Skeletal muscle cell (primary cell): Measurements from ENCODE around the gene SNED1.
A peak's percentile ranks its signal among the peaks of the same experiment; 100 is the strongest.
"Not testable (repeated sequence)": the region's sequence is repeated elsewhere in the genome, so short reads cannot be mapped to it uniquely, and the experiment has no call there.

ENCODE experiments used
- DNase-seq: peaks from one replicate; pipeline ENCODE4 v3.0.0-alpha.2; 2010; ENCODE audit warnings: low read depth
- H3K4me3 ChIP-seq: 2 replicates; pipeline ENCODE4 v1.5.1; 2011; ENCODE audit warnings: low read depth, mild to moderate bottlenecking, control low read depth, low read length, moderate library complexity

The SNED1 gene

GRCh38 chr2:241091734-241092445, 93.5 kb downstream of the SNED1 start:
- H3K4me3 ChIP-seq = no peak overlapping the region
- DNase-seq = no peak

- no peak for DNase-seq
- H3K4me3 ChIP-seq = no peak overlapping the region
These were observed 94.3 kb downstream of the SNED1 start for GRCh38 chr2:241092677-241093076.

- H3K4me3 ChIP-seq, DNase-seq: not testable (repeated sequence)
These were observed 94.8 kb downstream of the SNED1 start for GRCh38 chr2:241093133-241093781.

DNA sequence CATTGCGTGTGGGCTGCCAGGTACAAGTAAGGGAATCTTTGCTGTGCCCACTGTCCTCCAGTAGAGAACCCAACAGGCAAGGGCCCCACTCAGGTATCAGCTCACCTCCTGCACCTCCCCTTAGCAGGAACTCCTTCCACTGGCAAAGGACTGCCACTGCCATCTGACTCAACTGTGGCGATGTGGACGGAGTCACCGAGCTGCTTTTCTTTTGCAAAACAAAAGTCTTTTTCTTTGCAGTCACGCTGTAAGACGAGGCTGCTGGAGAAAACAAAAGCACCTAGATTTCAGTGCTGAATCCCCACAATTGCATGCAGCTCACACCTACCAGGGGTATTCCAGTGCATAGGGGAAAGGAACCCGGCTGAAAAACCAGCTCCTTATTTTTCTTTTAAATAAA, 95.8 kb downstream of the SNED1 start:
- DNase-seq = no peak

GRCh38 chr2:241094924-241095420, 96.6 kb downstream of the SNED1 start:
- H3K4me3 ChIP-seq = no peak overlapping the region
- DNase-seq = no peak

More for the DNA sequence above, 95.8 kb downstream of the SNED1 start:
- no peak overlapping the region for H3K4me3 ChIP-seq

GRCh38 chr2:241095594-241096290, 97.3 kb downstream of the SNED1 start:
- DNase-seq = no peak
- no peak overlapping the region for H3K4me3 ChIP-seq

- DNase-seq = no peak
These were observed 98.6 kb downstream of the SNED1 start for GRCh38 chr2:241096979-241097378.

GRCh38 chr2:241099246-241099645, 100.8 kb downstream of the SNED1 start:
- H3K4me3 ChIP-seq = no peak overlapping the region
- DNase-seq = no peak

More at GRCh38 chr2:241096979-241097378, 98.6 kb downstream of the SNED1 start:
- H3K4me3 ChIP-seq = no peak overlapping the region

DNA sequence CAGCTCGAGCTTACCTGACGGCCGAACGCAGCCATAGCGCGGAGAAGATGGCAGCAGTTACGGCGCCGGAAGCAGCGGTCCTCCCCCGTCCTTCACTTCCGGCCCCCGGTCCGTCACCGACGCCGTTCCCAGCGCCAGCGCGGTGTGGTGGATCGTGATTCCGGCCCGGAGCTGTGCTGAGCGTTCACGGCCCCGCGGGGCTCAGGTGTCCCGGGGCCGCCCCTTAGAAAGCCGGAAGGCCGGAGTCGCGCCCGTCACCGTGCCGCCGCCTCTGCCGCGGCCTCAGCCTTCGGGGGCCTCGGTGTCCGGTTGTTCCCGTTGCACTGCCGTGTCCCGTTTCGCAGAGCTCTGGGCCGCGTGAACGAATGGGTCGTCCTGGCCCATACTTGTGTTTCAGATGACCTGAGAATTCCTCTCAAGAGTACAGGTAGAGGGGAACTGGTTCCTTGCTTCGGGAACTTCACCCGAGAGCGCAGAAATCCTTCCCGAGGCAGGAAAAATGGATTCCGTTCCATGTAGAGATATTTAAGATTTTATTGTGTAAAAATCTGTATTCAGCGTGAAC, 103.9 kb downstream of the SNED1 start, which contains the start of gene MTERF4:
Gene MTERF4 (minus strand): TSS at position 49 of the 565 bp plus-strand sequence. CDS start 14 bp downstream, at position 35.
- H3K4me3 ChIP-seq = peak within 1 kb of the TSS; percentile 90
- peak; percentile 30 for DNase-seq

DNA sequence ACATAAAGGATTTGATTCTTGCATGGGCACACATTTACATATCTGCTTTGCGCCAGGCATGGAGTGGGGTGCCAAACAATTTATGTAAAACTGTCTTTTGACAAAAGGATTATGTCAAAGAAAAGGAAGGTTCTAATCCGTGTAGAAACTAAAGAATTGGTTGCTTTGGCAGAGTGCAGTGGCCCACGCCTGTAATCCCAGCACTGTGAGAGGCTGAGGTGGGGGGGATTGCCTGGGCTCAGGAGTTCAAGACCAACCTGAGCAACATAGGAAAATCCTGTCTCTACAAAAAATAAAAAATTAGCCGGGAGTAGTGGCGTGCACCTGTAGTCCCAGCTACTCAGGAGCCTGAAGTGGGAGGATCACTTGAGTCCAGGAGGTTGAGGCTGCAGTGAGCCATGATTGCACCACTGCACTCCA, 104.8 kb downstream of the SNED1 start:
- DNase-seq = no peak
- H3K4me3 ChIP-seq = peak overlapping the region; percentile 90

GRCh38 chr2:241104611-241105010, 106.2 kb downstream of the SNED1 start:
- not testable (repeated sequence) for DNase-seq, H3K4me3 ChIP-seq

DNA sequence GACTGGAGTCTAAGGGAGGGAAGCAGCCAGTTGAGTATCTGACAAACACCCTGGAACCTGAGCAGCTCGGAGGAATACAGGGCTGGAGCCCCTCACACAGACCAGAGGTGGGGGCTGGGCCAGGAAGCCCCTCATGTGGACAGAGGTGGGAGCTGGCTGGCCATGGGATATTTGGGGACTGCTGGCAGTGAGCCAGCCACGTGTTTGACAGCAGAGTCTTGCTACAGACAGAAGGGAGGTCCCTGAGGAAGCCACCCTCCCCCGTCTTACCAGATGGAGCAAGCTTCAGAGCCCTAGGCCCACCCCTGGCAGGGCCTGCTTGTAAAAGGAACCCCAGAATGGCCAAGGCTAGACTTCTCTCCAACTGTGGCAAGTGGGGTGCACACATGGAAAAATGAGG, 107.2 kb downstream of the SNED1 start:
- DNase-seq = no peak
- no peak overlapping the region for H3K4me3 ChIP-seq

DNA sequence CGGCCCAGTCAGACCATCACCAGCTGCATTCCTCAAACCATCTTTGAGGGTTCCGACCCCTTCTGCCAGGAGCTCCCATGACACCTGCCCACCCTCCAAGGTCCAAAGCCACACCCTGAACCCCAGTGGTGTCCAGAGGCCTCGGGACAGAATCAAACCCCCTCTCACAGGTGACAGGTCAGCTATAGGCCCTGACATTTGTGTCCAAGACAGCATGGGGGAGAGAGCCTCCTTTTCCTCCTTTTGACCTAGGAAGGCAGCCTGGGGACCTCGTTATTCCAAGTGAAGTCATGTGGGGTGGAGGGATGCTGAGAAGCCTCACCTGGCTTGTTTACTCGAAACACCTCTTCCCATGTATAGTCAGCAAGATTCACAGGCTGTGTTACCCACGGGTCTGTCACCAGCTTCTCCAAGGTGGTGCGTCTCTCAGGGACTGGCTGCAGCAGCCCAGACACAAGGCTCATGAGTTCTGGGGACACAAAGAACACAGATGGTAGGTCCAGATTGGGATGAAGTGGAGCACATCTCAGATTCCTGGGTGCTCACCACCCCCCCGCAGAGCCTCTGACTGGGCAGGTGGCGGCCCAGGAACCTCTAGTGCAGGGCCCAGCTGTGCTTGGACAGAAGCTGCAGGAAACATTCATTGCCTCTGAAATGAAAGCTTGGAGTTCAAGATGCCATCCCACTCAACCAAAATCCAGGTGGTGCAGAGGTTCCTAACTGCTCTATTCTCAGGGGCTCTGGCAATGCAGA, 108.8 kb downstream of the SNED1 start:
- H3K4me3 ChIP-seq = no peak overlapping the region
- DNase-seq = no peak

DNA sequence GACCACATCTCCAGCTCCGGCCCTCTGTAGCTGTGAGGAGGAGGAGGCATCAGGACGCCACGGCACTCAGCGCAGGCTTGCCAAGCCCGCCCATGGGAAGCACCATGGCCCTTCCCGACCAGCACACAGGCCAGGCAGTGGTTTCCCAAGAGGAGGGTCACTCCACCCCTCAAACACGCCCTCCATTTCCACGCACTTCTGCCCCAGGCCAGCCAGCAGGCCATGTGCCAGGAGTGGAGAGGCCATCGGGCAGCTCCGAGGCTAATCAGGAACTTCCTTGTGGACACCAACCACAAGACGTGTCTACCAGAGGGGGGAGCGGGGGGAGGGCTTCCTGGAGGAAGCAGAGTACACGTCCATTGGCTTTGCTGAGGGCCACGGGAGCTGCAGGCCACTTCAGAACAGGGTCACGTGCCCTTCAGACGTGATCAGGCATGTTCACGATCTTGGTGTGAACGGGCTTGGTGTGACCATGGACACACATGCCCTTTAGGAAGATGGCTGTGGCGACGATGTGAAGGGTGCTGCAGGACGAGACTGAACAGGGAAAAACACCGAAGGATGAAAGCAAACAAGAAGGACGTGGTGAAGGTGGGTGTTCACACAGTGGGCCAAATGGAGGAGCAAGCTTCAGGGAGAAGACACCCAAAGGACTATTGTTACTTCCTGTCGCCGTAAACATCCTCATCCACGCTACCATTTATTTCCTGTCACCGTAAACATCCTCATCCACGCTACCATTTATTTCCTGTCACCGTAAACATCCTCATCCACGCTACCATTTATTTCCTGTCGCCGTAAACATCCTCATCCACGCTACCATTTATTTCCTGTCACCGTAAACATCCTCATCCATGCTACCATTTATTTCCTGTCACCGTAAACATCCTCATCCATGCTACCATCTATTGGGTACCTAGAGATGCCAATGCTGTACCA, 110.1 kb downstream of the SNED1 start:
- DNase-seq = no peak
- no peak overlapping the region for H3K4me3 ChIP-seq

DNA sequence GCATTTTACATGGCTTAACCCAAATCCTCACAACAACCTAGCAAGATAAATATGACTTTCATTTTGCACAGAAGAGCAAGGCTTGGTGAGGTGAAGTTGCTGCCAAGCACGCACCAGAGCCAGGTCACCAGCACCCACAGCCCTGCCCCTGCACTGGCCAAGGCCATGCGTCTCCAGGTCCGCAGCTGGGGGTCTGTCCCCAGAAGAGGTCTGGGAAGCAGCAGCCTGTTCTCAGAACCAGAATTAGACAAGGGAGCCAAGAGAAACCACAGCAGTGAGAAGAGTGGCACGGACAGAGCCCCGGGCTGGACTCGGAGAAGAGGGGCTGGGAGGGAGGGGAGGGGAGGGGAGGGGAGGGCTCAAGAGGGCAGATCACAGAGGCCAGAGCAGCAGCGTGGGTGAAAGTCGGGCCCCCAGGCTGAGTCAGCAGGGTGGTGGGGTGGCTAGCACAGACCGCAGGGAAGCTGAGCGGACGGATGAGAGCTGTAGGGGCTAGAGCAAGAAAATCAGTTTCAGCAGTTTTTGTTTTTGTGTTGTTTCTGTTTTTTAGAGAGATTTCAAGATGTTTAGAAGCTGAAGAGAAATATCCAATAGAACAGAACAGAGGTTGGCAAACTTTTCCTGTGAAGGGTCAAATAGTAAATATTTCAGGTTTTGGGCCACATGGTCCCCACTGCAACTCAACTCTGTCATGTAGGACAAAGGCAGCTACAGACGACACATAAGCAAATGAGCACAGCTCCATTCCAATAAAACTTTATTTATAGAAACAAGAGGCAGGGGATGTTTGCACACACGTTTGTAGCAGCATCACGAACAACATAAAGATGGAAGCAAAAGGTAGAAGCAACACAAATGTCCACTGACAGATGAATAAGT, 111.0 kb downstream of the SNED1 start:
- H3K4me3 ChIP-seq = no peak overlapping the region
- DNase-seq = no peak

DNA sequence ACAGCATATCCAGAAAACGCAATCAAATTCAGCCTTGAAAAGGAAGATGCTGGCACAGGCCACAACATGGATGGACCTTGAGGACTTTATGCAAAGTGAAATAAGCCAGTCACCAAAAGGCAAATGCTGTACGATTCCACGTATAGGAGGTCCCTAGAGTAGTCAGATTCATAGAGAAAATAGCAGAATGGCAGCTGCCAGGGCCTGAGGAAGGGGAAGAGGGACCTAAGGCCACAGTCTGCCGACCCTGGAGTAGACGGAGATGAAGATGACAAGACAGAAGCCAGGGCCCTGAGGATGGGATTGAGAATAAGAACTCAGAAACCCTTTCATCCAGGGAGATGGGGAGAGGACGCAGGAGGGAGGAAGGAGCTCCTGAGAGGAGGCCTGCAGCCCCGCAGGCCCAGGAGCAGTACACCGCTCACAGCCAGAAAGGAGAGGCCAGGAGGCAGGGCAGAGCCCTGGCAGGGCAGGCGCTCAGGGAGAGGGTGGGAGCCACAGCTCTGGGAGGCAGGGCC, 111.7 kb downstream of the SNED1 start:
- no peak for DNase-seq
- H3K4me3 ChIP-seq = no peak overlapping the region
